GM23248 (cell line): Measurements from ENCODE around the gene LOXL3. TPM values are rescaled to one million over a fixed set of nuclear protein-coding genes. Genes with fewer than 3 reads are reported as not detected.

Experiments
- DNase-seq: peaks from one replicate; pipeline ENCODE4 v3.0.0-alpha.2; 2015
- H2AFZ ChIP-seq: fragments of 200-600 bp; sonication (generic); 2 replicates; pipeline ENCODE4 v1.6.1; 2016; ENCODE audit warnings: antibody characterized with exemption
- H3F3A ChIP-seq: fragments of 200-600 bp; sonication (generic); 2 replicates; pipeline ENCODE4 v1.6.1; 2016; ENCODE audit warnings: mild to moderate bottlenecking, antibody characterized with exemption, mixed run types; ENCODE audit not compliant: insufficient read depth
- H3K27ac ChIP-seq: fragments of 200-600 bp; sonication (generic); 2 replicates; pipeline ENCODE4 v1.5.1; 2016; ENCODE audit warnings: mild to moderate bottlenecking
- H3K27me3 ChIP-seq: fragments of 200-600 bp; sonication (generic); replicated peaks from 2 replicates; pipeline ENCODE4 v1.6.1; 2016; ENCODE audit warnings: mild to moderate bottlenecking; ENCODE audit not compliant: insufficient read depth
- H3K36me3 ChIP-seq: fragments of 200-600 bp; sonication (generic); 2 replicates; pipeline ENCODE4 v1.6.1; 2016; ENCODE audit warnings: low read depth, mild to moderate bottlenecking
- H3K4me1 ChIP-seq: fragments of 200-600 bp; sonication (generic); 2 replicates; pipeline ENCODE4 v1.6.1; 2016; ENCODE audit warnings: mild to moderate bottlenecking; ENCODE audit not compliant: insufficient read depth
- H3K4me2 ChIP-seq: fragments of 200-600 bp; sonication (generic); one replicate; pipeline ENCODE4 v1.6.1; 2016; ENCODE audit warnings: mild to moderate bottlenecking; ENCODE audit not compliant: unreplicated experiment
- H3K4me3 ChIP-seq: fragments of 200-600 bp; sonication (generic); 2 replicates; pipeline ENCODE4 v1.5.1; 2016; ENCODE audit warnings: mild to moderate bottlenecking
- H3K79me2 ChIP-seq: fragments of 200-600 bp; sonication (generic); 2 replicates; pipeline ENCODE4 v1.6.1; 2016; ENCODE audit warnings: mild to moderate bottlenecking; ENCODE audit not compliant: insufficient read depth
- H3K9ac ChIP-seq: fragments of 200-600 bp; sonication (generic); 2 replicates; pipeline ENCODE4 v1.6.1; 2016; ENCODE audit warnings: mild to moderate bottlenecking
- H3K9me2 ChIP-seq: fragments of 200-600 bp; sonication (generic); 2 replicates; pipeline ENCODE4 v1.6.1; 2016; ENCODE audit warnings: mixed run types, mild to moderate bottlenecking, moderate library complexity; ENCODE audit not compliant: insufficient read depth
- H3K9me3 ChIP-seq: fragments of 200-600 bp; sonication (generic); one replicate; pipeline ENCODE4 v1.6.1; 2017; ENCODE audit warnings: low read depth
- H4K20me1 ChIP-seq: fragments of 200-600 bp; sonication (generic); 2 replicates; pipeline ENCODE4 v1.6.0; 2016; ENCODE audit not compliant: insufficient read depth
- EZH2 ChIP-seq: fragments of 200-600 bp; sonication (generic); IDR thresholded peaks from 2 replicates; pipeline ENCODE4 v1.6.1; 2018; ENCODE audit warnings: antibody characterized with exemption, mild to moderate bottlenecking; ENCODE audit not compliant: insufficient read depth, poor library complexity, severe bottlenecking
- EZH2phosphoT487 ChIP-seq: fragments of 200-600 bp; sonication (generic); IDR thresholded peaks from 2 replicates; pipeline ENCODE4 v1.6.1; 2018; ENCODE audit warnings: antibody characterized with exemption, moderate library complexity, mild to moderate bottlenecking, low read depth; ENCODE audit not compliant: insufficient read depth
- WGBS, 2 experiments: methylation state at CpG; one replicate each; pipeline ENCODE4 v1.1.6; 2015 to 2017; ENCODE audit warnings: low lambda C conversion rate in 2 of 2, low coverage in 1 of 2; ENCODE audit errors: missing lambda C conversion rate in 2 of 2; 5-methylcytosine and 5-hydroxymethylcytosine counted together
- in situ Hi-C: fragments of 300-500 bp; cut with MboI; formaldehyde crosslinking; loops from 2 replicates; pipeline ENCODE4 v1.15.0; 2020
- polyA plus RNA-seq: library from polyadenylated mRNA; unstranded; fragments of >200 nt; fragmentation: Nextera tagmentation; extraction: Ambion mirVana; gene quantifications from 2 replicates; pipeline ENCODE4 v1.2.1, GENCODE V29; 2016
- total RNA-seq: library from RNA; depleted of rRNA; stranded (reverse); fragments of >200 nt; shearing (Covaris generic); gene quantifications from 2 replicates; pipeline ENCODE4 v1.2.3, GENCODE V29; 2014

Gene LOXL3
- total and polyA plus RNA-seq, 2 experiments from 2014 or later, result 52.4 to 55.2 TPM

- no peak for TF ChIP-seq EZH2
- TF ChIP-seq EZH2phosphoT487, result no peak
- Histone ChIP-seq H3K9ac (peak overlapping the region; percentile 83), H3K4me1 (peaks cover 23% of the 10 kb centered on the region), H3F3A (peaks cover 12% of the 10 kb centered on the region; the same call in 1 of the 2 replicates), H3K9me3 (no peaks in the 10 kb centered on the region), H4K20me1 (no peaks in the 10 kb centered on the region), H3K36me3 (no peaks in the 10 kb centered on the region), H3K27me3 (no peaks in the 10 kb centered on the region), H3K79me2 (peaks cover 50% of the 10 kb centered on the region), H3K27ac (peak overlapping the region; percentile 87), H3K9me2 (no peaks in the 10 kb centered on the region), H2AFZ (peak overlapping the region; percentile 93), H3K4me3 (peak overlapping the region; percentile 97), H3K4me2 (peak overlapping the region; percentile 84)
- DNase-seq, result peak; percentile 67
- WGBS, 2 experiments, result 17 to 21% methylated on average over 44 to 58 of the region's 58 CpGs
- in situ Hi-C loops, result no loop called here
Measured at GRCh38 chr2:74554820-74555531, 1.2 kb upstream of the LOXL3 start.

GRCh38 chr2:74552914-74553811 lies 579 bp downstream of the LOXL3 start:
- 19 to 23% methylated on average over 26 to 27 of the region's 27 CpGs for WGBS, 2 experiments
- H3K36me3 ChIP-seq, result no peaks in the 10 kb centered on the region
- no peaks in the 10 kb centered on the region for H4K20me1 ChIP-seq
- H3K79me2 ChIP-seq, result peaks cover 55% of the 10 kb centered on the region
- H2AFZ ChIP-seq, result peak overlapping the region; percentile 93
- DNase-seq, result peak; percentile 63
- no peaks in the 10 kb centered on the region for H3K9me3 ChIP-seq
- in situ Hi-C loops, result no loop called here
- peaks cover 9% of the 10 kb centered on the region; the same call in 1 of the 2 replicates for H3F3A ChIP-seq
- H3K27me3 ChIP-seq, result no peaks in the 10 kb centered on the region
- no peak for TF ChIP-seq EZH2
- TF ChIP-seq EZH2phosphoT487, result no peak
- H3K4me2 ChIP-seq, result peak overlapping the region; percentile 84
- H3K27ac ChIP-seq, result peak overlapping the region; percentile 87
- peaks cover 32% of the 10 kb centered on the region for H3K4me1 ChIP-seq
- peak overlapping the region; percentile 83 for H3K9ac ChIP-seq
- H3K9me2 ChIP-seq, result no peaks in the 10 kb centered on the region
- H3K4me3 ChIP-seq, result peak overlapping the region; percentile 97

- Histone ChIP-seq H3K4me3 (peak overlapping the region; percentile 97), H3K9me2 (no peaks in the 10 kb centered on the region), H3K79me2 (peaks cover 55% of the 10 kb centered on the region), H4K20me1 (no peaks in the 10 kb centered on the region), H3K36me3 (no peaks in the 10 kb centered on the region), H3K9ac (peak overlapping the region; percentile 83), H3K4me2 (peak overlapping the region; percentile 84), H3K9me3 (no peaks in the 10 kb centered on the region), H3K4me1 (peaks cover 32% of the 10 kb centered on the region), H3F3A (peaks cover 12% of the 10 kb centered on the region; the same call in 1 of the 2 replicates), H3K27ac (peak overlapping the region; percentile 87), H3K27me3 (no peaks in the 10 kb centered on the region), H2AFZ (peak overlapping the region; percentile 93; the same call in 1 of the 2 replicates)
- TF ChIP-seq EZH2phosphoT487, result no peak
- TF ChIP-seq EZH2, result no peak
- peak; percentile 36 for DNase-seq
- WGBS, 2 experiments, result 89 to 94% methylated on average over 21 of the region's 21 CpGs
- in situ Hi-C loops, result no loop called here
Measured at GRCh38 chr2:74551942-74552913, 1.5 kb downstream of the LOXL3 start.

- Histone ChIP-seq H3K79me2 (peaks cover 55% of the 10 kb centered on the region), H3K9me2 (no peaks in the 10 kb centered on the region), H3K4me3 (no peak overlapping the region), H3K4me2 (no peak overlapping the region), H3K4me1 (peaks cover 32% of the 10 kb centered on the region), H3K27ac (no peak overlapping the region), H3K36me3 (no peaks in the 10 kb centered on the region), H3K9me3 (no peaks in the 10 kb centered on the region), H3F3A (peaks cover 12% of the 10 kb centered on the region; the same call in 1 of the 2 replicates), H2AFZ (no peak overlapping the region), H4K20me1 (no peaks in the 10 kb centered on the region), H3K27me3 (no peaks in the 10 kb centered on the region), H3K9ac (no peak overlapping the region)
- no peak for TF ChIP-seq EZH2
- no peak for TF ChIP-seq EZH2phosphoT487
- DNase-seq, result no peak
- in situ Hi-C loops, result no loop called here
Measured at GRCh38 chr2:74551530-74551929, 2.2 kb downstream of the LOXL3 start.
